HG02678 (cell line): ENCODE results near the gene GALNT12.

ENCODE experiments used
- ATAC-seq: cut with Tn5 transposase; IDR thresholded peaks from one replicate; pipeline ENCODE4 v1.9.1; 2021; ENCODE audit warnings: mild to moderate bottlenecking, moderate library complexity; ENCODE audit not compliant: unreplicated experiment

GALNT12 gene

DNA sequence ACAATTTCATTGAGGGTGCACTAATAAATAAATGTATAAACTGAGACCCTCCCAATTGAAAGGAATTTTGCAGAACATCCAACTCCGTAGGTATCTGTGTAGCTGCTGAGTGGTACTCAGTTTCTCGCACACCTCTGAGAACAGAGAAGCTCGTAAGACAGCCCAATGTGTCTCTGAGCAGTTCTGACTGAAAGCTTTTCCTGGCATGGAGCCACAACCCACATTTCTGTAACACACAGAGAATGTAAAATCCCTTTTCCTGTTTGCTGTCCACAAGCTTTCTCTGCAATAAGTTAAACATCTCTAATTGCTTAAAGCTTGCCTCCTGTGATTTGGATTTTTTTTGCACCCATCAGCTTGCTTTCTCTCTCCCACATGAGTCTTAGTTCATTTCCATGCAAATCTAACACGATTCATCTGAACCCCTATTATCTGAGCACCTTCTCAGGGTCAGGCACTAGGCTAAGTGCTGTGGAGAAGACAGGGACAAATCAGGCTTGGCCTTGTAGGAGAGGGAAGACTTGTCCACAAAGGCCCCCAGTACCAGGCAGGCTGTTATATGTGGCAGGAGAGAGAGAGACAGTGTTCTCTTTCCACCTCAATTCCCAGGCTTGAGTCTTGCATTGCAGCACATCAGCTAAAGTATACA lies 92.1 kb downstream of the GALNT12 start:
- no peak for ATAC-seq
